A673 (cell line): ENCODE measurements around the gene JAKMIP1.

Experiments
- CTCF ChIP-seq: fragments of 300-800, 200-600 bp; sonication (generic); conservative IDR thresholded peaks from 2 replicates; pipeline ENCODE4 v1.5.1; 2017; ENCODE audit warnings: low read depth, mild to moderate bottlenecking, antibody characterized with exemption, low read length, moderate library complexity, mixed read lengths
- EZH2 ChIP-seq: fragments of 200-600 bp; sonication (generic); IDR thresholded peaks from 2 replicates; pipeline ENCODE4 v1.6.1; 2017; ENCODE audit warnings: borderline replicate concordance, low read depth, mild to moderate bottlenecking, mixed read lengths, antibody characterized with exemption, low read length; ENCODE audit not compliant: poor library complexity, severe bottlenecking

- no peak for TF ChIP-seq CTCF
- TF ChIP-seq EZH2 = no peak
These were observed 79.0 kb downstream of the JAKMIP1 start for GRCh38 chr4:6121276-6121850.
